ENCODE data around the gene TOPORS. TPM values are rescaled to one million over a fixed set of nuclear protein-coding genes. Genes with fewer than 3 reads are reported as not detected.

TOPORS gene
- total and polyA plus RNA-seq, 2 experiments from 2014 or later = 14.1 to 25.8 TPM

DNA sequence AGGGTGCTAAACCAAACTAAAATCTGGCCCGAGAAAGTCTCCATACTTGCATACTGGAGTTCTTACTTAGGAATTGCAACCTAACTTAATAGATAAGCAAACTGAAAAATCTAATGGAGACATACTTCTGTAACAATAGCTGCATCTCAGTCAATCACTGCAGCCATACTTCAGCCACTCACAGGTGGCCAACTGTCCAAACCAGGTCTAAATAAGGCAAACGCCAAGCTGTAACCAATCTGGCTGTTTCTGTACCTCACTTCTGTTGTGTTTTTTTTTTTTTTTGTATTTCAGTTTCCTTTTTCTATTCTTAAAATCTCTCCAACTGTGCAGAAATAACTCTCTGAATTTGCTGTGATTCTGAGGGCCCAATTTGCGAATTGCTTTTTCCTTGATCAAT lies 24.9 kb upstream of the TOPORS start:
- H3K4me3 ChIP-seq = no peak overlapping the region
- H3K9me2 ChIP-seq (replicated peaks; ENCODE audit: insufficient read depth) = no peaks in the 10 kb centered on the region
- no peaks in the 10 kb centered on the region for H4K20me1 ChIP-seq (ENCODE audit: insufficient read depth, poor library complexity, severe bottlenecking)
- DNase-seq (ENCODE audit: low spot score) = no peak
- H3K27me3 ChIP-seq = no peaks in the 10 kb centered on the region
- H2AFZ ChIP-seq = no peak overlapping the region
- H3K27ac ChIP-seq = no peak overlapping the region
- H3K4me2 ChIP-seq = no peak overlapping the region
- no peaks in the 10 kb centered on the region for H3K36me3 ChIP-seq (replicated peaks; ENCODE audit: insufficient read depth, low read depth)
- peaks cover 5% of the 10 kb centered on the region for H3K4me1 ChIP-seq (ENCODE audit: insufficient read depth)
- no peaks in the 10 kb centered on the region for H3K79me2 ChIP-seq
- H3K9me3 ChIP-seq (ENCODE audit: low read depth) = no peaks in the 10 kb centered on the region
- TF ChIP-seq, protein P1, sequence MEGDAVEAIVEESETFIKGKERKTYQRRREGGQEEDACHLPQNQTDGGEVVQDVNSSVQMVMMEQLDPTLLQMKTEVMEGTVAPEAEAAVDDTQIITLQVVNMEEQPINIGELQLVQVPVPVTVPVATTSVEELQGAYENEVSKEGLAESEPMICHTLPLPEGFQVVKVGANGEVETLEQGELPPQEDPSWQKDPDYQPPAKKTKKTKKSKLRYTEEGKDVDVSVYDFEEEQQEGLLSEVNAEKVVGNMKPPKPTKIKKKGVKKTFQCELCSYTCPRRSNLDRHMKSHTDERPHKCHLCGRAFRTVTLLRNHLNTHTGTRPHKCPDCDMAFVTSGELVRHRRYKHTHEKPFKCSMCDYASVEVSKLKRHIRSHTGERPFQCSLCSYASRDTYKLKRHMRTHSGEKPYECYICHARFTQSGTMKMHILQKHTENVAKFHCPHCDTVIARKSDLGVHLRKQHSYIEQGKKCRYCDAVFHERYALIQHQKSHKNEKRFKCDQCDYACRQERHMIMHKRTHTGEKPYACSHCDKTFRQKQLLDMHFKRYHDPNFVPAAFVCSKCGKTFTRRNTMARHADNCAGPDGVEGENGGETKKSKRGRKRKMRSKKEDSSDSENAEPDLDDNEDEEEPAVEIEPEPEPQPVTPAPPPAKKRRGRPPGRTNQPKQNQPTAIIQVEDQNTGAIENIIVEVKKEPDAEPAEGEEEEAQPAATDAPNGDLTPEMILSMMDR (IDR thresholded peaks at IDR 0.05; ENCODE audit: poor library complexity) = no peak
- no peak for TF ChIP-seq EZH2phosphoT487 (IDR thresholded peaks at IDR 0.05; ENCODE audit: low read depth, severe bottlenecking, unreplicated experiment)
- WGBS (ENCODE audit: low lambda C conversion rate, missing lambda C conversion rate) = 87% methylated on average over 3 of the region's 3 CpGs

DNA sequence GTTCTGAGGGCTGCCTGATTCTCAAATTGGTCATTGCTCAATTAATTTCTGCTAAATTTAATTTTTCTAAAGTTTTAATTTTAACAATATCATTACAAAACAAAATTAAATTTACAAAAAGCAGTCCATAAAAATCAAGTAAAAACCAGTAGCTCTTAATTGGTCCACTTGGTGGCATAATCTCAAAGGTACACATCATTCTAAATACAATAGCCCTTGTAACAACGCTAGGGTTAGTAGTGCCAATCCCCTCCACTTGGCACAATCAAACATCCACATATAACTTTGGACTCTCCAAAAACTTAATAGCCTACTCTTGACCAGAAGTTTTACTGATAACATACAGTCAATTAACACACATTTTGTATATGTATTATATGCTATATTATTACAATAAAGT lies 22.5 kb upstream of the TOPORS start:
- no peaks in the 10 kb centered on the region for H3K9me2 ChIP-seq (replicated peaks; ENCODE audit: insufficient read depth)
- no peak overlapping the region for H3K27ac ChIP-seq
- H3K4me3 ChIP-seq = no peak overlapping the region
- 76% methylated on average over 1 of the region's 1 CpG for WGBS (ENCODE audit: low lambda C conversion rate, missing lambda C conversion rate)
- no peak overlapping the region for H2AFZ ChIP-seq
- peaks cover 24% of the 10 kb centered on the region for H3K79me2 ChIP-seq
- no peak for TF ChIP-seq EZH2 (IDR thresholded peaks at IDR 0.05; ENCODE audit: borderline replicate concordance)
- TF ChIP-seq, protein P1 (IDR thresholded peaks at IDR 0.05; ENCODE audit: poor library complexity) = no peak
- no peak for TF ChIP-seq EZH2phosphoT487 (IDR thresholded peaks at IDR 0.05; ENCODE audit: low read depth, severe bottlenecking, unreplicated experiment)
- H3K4me1 ChIP-seq (ENCODE audit: insufficient read depth) = peaks cover 18% of the 10 kb centered on the region
- H3K36me3 ChIP-seq (replicated peaks; ENCODE audit: insufficient read depth, low read depth) = no peaks in the 10 kb centered on the region
- no peaks in the 10 kb centered on the region for H3K27me3 ChIP-seq
- H3K9me3 ChIP-seq (ENCODE audit: low read depth) = no peaks in the 10 kb centered on the region
- H3K4me2 ChIP-seq = no peak overlapping the region
- DNase-seq (ENCODE audit: low spot score) = no peak
- H4K20me1 ChIP-seq (ENCODE audit: insufficient read depth, poor library complexity, severe bottlenecking) = peaks cover 5% of the 10 kb centered on the region

DNA sequence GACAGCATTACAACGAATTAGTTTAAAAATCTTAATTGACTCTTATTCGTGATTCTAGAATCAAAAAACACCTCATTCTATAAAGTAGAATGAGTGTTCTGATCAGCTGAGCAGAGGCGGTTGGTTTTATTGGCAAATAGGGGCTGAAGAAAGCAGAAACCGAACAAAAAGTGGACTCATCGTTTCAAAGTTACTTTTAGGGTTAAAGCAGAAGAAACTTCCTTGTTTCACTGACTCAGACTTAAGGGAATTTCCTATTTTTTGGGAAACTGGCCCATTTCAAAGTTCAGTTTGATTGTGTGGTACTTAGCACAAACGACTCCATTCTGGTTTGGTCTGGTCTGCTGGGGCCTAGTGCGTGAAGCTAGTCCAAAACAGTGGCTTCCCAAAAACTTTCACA lies 21.4 kb upstream of the TOPORS start:
- Histone ChIP-seq H3K9me2 (replicated peaks; ENCODE audit: insufficient read depth) (no peaks in the 10 kb centered on the region), H3K4me1 (ENCODE audit: insufficient read depth) (peaks cover 18% of the 10 kb centered on the region), H4K20me1 (ENCODE audit: insufficient read depth, poor library complexity, severe bottlenecking) (peaks cover 5% of the 10 kb centered on the region), H3K79me2 (peaks cover 34% of the 10 kb centered on the region), H3K27ac (peak overlapping the region; percentile 95), H3K27me3 (no peaks in the 10 kb centered on the region), H2AFZ (peak overlapping the region; percentile 97), H3K36me3 (replicated peaks; ENCODE audit: insufficient read depth, low read depth) (no peaks in the 10 kb centered on the region), H3K4me2 (peak overlapping the region; percentile 86), H3K9me3 (ENCODE audit: low read depth) (no peaks in the 10 kb centered on the region), H3K4me3 (peak overlapping the region; percentile 56)
- 92% methylated on average over 7 of the region's 7 CpGs for WGBS (ENCODE audit: low lambda C conversion rate, missing lambda C conversion rate)
- no peak for DNase-seq (ENCODE audit: low spot score)
- TF ChIP-seq, protein P1 (IDR thresholded peaks at IDR 0.05; ENCODE audit: poor library complexity) = no peak
- TF ChIP-seq EZH2 (IDR thresholded peaks at IDR 0.05; ENCODE audit: borderline replicate concordance) = no peak
- TF ChIP-seq EZH2phosphoT487 (IDR thresholded peaks at IDR 0.05; ENCODE audit: low read depth, severe bottlenecking, unreplicated experiment) = no peak
